BE2C (cell line): ENCODE measurements around the gene RNU6-9.
A peak's percentile ranks its signal among the peaks of the same experiment; 100 is the strongest.

Source experiments
- DNase-seq: peaks from one replicate; pipeline ENCODE4 v3.0.0-alpha.2; 2020
- H3K27me3 ChIP-seq: fragments of 250-450 bp; sonication (Bioruptor Pico); 2 replicates; pipeline ENCODE4 v1.5.1; 2020; ENCODE audit warnings: mild to moderate bottlenecking
- H3K36me3 ChIP-seq: fragments of 250-450 bp; sonication (Bioruptor Pico); 2 replicates; pipeline ENCODE4 v1.5.1; 2020; ENCODE audit warnings: mild to moderate bottlenecking
- H3K4me1 ChIP-seq: fragments of 250-450 bp; sonication (Bioruptor Pico); 2 replicates; pipeline ENCODE4 v1.5.1; 2020
- H3K4me3 ChIP-seq: 2 replicates; pipeline ENCODE4 v1.5.1; 2011; ENCODE audit warnings: low read depth, low read length
- H3K9me3 ChIP-seq: fragments of 250-450 bp; sonication (Bioruptor Pico); 2 replicates; pipeline ENCODE4 v1.5.1; 2020
- TF ChIP-seq, protein P1 (sequence below): IDR thresholded peaks from 2 replicates; pipeline ENCODE4 v1.5.1; 2012; ENCODE audit warnings: mild to moderate bottlenecking, low read depth, low read length

The RNU6-9 gene

DNA sequence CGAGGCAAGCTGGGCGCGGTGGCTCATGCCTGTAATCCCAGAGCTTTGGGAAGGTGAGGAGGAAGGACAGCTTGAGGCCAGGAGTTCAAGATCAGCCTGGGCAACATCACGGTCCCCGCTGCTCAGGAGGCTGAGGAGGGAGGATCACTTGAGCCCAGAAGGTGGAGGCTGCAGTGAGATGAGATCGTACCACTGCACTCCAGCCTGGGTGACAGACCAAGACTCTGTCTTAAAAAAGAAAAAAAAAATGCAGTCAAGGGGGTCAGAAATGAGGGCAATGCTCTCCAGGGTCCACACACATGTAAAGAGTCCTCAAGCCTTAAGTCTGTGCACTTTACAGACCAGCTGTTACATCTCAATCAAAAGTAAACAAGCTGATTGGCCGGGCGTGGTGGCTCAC, 11.3 kb downstream of the RNU6-9 start:
- no peaks in the 10 kb centered on the region for H3K9me3 ChIP-seq
- no peaks in the 10 kb centered on the region for H3K27me3 ChIP-seq
- no peaks in the 10 kb centered on the region for H3K4me1 ChIP-seq
- TF ChIP-seq, protein P1, sequence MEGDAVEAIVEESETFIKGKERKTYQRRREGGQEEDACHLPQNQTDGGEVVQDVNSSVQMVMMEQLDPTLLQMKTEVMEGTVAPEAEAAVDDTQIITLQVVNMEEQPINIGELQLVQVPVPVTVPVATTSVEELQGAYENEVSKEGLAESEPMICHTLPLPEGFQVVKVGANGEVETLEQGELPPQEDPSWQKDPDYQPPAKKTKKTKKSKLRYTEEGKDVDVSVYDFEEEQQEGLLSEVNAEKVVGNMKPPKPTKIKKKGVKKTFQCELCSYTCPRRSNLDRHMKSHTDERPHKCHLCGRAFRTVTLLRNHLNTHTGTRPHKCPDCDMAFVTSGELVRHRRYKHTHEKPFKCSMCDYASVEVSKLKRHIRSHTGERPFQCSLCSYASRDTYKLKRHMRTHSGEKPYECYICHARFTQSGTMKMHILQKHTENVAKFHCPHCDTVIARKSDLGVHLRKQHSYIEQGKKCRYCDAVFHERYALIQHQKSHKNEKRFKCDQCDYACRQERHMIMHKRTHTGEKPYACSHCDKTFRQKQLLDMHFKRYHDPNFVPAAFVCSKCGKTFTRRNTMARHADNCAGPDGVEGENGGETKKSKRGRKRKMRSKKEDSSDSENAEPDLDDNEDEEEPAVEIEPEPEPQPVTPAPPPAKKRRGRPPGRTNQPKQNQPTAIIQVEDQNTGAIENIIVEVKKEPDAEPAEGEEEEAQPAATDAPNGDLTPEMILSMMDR = no peak
- H3K36me3 ChIP-seq = no peaks in the 10 kb centered on the region
- H3K4me3 ChIP-seq = no peak overlapping the region
- no peak for DNase-seq

DNA sequence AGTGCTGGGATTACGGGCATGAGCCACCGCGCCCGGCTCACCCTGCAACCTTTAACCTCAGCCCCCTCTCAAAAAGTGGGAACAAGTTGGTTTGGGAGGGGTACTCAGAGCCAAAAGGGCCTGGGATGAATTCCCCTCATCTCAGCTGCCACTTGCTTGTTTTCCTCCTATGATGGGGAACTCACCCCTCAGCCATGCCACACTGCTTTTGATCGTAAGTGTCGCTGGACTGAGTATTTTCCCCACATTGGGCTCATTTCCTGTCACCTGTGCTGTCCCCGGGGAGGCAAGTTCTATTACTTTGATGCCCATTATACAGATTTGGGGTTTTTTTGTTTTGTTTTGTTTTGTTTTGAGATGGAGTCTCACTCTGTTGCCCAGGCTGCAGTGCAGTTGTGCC, 13.2 kb downstream of the RNU6-9 start:
- Histone ChIP-seq H3K4me3 (no peak overlapping the region), H3K27me3 (no peaks in the 10 kb centered on the region), H3K36me3 (no peaks in the 10 kb centered on the region), H3K4me1 (no peaks in the 10 kb centered on the region), H3K9me3 (no peaks in the 10 kb centered on the region)
- DNase-seq = no peak
- TF ChIP-seq, protein P1 = no peak

DNA sequence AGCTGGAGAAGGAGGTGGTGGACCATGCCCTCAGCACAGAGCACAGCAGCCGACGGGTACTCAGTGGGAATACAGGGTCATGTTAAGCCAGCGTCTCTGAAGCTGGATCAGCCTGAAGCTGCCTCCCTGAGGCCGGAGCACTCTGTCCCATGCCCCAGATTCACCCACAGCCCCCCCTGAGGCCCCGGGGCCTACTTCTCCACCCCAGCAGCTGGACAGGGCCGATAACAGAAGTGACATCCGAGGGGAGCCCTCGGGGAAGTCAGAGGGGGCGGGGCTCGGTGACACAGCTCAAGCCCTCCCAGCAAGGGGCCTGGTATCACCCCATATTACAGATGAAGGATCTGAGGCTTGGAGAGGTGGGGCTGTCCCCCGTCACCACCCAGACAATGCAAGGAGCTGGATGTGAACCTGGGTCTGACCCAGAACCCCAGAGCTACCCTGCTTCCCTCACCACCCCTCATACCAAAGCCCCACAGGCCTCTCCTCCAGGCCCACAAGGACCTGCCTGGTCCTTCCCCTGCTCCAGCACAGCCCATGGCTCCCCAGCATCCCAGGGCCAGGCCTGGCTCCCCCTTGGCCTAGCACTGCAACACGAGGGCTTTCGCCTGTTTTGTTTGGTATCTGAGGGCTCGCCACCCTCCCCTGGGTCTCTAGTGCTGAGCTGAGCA, 14.0 kb downstream of the RNU6-9 start:
- TF ChIP-seq, protein P1 = no peak
- no peaks in the 10 kb centered on the region for H3K36me3 ChIP-seq
- DNase-seq = no peak
- H3K9me3 ChIP-seq = no peaks in the 10 kb centered on the region
- no peak overlapping the region for H3K4me3 ChIP-seq
- H3K27me3 ChIP-seq = no peaks in the 10 kb centered on the region
- H3K4me1 ChIP-seq = no peaks in the 10 kb centered on the region

DNA sequence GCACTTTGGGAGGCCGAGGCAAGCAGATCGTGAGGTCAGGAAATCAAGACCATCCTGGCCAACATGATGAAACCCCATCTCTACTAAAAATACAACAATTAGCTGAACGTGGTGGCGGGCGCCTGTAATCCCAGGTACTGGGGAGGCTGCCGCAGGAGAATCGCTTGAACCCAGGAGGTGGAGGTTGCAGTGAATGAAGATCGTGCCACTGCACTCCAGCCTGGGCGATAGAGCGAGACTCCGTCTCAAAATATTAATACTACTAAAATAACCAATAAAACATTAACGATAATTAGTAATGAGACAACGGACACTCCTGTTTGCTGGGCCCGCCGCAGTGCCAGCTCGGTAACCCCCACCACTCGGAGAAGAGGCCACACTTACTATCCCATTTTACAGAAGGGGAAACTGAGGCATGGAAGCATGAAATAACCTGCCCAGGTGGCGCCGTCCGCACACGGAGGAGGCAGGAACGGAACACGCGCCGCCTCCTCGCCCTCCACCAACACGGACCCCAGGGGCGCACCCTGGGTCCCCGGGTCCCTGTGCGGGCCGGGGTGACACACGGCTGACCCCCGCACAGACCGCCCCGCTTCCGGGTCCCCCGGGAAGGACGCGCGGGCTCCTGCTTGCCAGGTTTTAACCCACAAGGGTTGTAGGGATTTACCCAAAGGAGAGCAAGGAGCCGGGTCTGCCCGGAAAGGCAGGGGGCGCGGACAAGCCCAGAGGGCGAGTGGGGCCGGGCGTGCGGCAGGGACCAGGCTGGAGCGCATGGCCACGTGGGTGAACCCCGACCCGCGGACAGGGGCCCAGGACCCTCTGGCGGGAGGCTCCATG, 18.1 kb downstream of the RNU6-9 start:
- H3K9me3 ChIP-seq = no peaks in the 10 kb centered on the region
- TF ChIP-seq, protein P1 = no peak
- no peak for DNase-seq
- H3K4me3 ChIP-seq = no peak overlapping the region
- no peaks in the 10 kb centered on the region for H3K4me1 ChIP-seq
- H3K36me3 ChIP-seq = no peaks in the 10 kb centered on the region
- H3K27me3 ChIP-seq = peaks cover 2% of the 10 kb centered on the region

DNA sequence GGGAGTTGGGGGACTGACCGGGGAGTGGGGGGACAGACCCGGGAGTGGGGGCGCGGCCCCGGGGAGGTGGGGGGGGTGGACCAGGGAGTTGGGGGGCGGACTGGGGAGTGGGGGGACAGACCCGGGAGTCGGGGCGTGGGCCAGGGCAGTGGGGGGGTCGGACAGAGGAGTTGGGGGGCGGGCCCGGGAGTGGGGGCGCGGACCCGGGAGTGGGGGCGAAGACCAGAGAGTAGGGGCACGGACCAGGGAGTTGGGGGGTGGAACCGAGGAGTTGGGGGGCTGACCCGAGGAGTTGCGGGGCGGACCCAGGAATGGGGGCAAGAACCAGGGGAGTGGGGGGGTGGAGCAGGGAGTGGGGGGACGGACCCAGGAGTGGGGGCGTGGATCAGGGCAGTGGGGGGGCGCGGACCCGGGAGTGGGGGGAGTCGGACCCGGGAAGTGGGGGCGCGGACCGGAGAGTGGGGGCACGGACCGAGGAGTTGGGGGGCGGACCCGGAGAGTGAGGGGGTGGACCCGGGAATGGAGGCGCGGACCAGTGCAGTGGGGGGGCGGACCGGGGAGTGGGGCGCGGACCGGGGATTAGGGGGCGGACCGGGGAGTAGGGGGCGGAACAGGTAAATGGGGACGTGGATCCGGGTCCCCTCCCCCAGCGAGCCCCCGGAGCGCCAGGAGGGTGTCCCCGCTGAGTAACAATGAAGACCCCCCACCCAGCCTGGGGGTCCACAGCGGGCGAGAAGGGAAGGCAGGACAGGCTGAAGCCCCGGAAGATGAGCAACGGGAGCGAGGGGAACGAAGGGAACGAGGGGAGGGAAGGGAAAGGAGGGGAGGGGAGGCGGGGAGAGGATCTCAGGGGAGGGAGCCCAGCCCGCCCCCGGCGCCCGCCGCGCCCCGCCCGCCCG, 19.1 kb downstream of the RNU6-9 start:
- Histone ChIP-seq H3K27me3 (peaks cover 11% of the 10 kb centered on the region), H3K9me3 (no peaks in the 10 kb centered on the region), H3K4me3 (peak overlapping the region; percentile 66), H3K36me3 (no peaks in the 10 kb centered on the region), H3K4me1 (no peaks in the 10 kb centered on the region)
- no peak for DNase-seq
- TF ChIP-seq, protein P1 = no peak
